OCI-LY3 (cell line): Measurements from ENCODE around the gene RNASEH1.
A peak's percentile ranks its signal among the peaks of the same experiment; 100 is the strongest.

Experiments
- H2AFZ ChIP-seq: fragments of 200-600, 300-600 bp; shearing (Covaris generic); 2 replicates; pipeline ENCODE4 v1.6.0; 2014; ENCODE audit warnings: antibody characterized with exemption, low read depth, low read length
- H3K27ac ChIP-seq: fragments of 200-600, 300-600 bp; sonication (generic); 2 replicates; pipeline ENCODE4 v1.5.1; 2014; ENCODE audit warnings: mild to moderate bottlenecking, low read length, moderate library complexity, mixed read lengths
- H3K27me3 ChIP-seq: fragments of 200-600, 300-600 bp; sonication (generic); 2 replicates; pipeline ENCODE4 v1.6.1; 2014; ENCODE audit warnings: low read depth, low read length, mixed read lengths
- H3K36me3 ChIP-seq: fragments of 200-600, 300-600 bp; sonication (generic); replicated peaks from 2 replicates; pipeline ENCODE3; 2014; ENCODE audit warnings: low read depth, low read length, mixed read lengths
- H3K4me1 ChIP-seq: fragments of 300-600, 200-600 bp; sonication (generic); 2 replicates; pipeline ENCODE4 v1.6.1; 2014; ENCODE audit warnings: low read length, mixed read lengths
- H3K4me2 ChIP-seq: fragments of 200-600, 300-600 bp; sonication (generic); 2 replicates; pipeline ENCODE4 v1.6.1; 2014; ENCODE audit warnings: low read length, mixed read lengths
- H3K4me3 ChIP-seq: fragments of 300-600, 200-600 bp; sonication (generic); 2 replicates; pipeline ENCODE4 v1.5.1; 2014; ENCODE audit warnings: antibody characterized with exemption, mild to moderate bottlenecking, low read length, moderate library complexity
- H3K79me2 ChIP-seq: fragments of 300-600, 200-600 bp; shearing (Covaris generic); 2 replicates; pipeline ENCODE4 v1.6.1; 2014; ENCODE audit warnings: mild to moderate bottlenecking, low read length, mixed read lengths
- H3K9ac ChIP-seq: fragments of 300-600, 200-600 bp; shearing (Covaris generic); 2 replicates; pipeline ENCODE4 v1.6.0; 2014; ENCODE audit warnings: mild to moderate bottlenecking, low read length, moderate library complexity
- H3K9me3 ChIP-seq: fragments of 200-600, 300-600 bp; shearing (Covaris generic); 2 replicates; pipeline ENCODE4 v1.6.1; 2014; ENCODE audit warnings: low read length, mixed read lengths; ENCODE audit not compliant: insufficient read depth
- H4K20me1 ChIP-seq: fragments of 200-600, 300-600 bp; sonication (generic); 2 replicates; pipeline ENCODE4 v1.6.1; 2016; ENCODE audit warnings: low read length, mixed read lengths; ENCODE audit not compliant: insufficient read depth
- CTCF ChIP-seq: fragments of 200-600, 300-600 bp; sonication (generic); IDR thresholded peaks from 2 replicates; pipeline ENCODE4 v1.5.1; 2014; ENCODE audit warnings: antibody characterized with exemption, low read length, low read depth
- EZH2phosphoT487 ChIP-seq: fragments of 200-600 bp; shearing (Covaris generic); IDR thresholded peaks from 2 replicates; pipeline ENCODE4 v1.6.1; 2018; ENCODE audit warnings: antibody characterized with exemption, mixed run types, low read depth

Gene RNASEH1

GRCh38 chr2:3566806-3567205 is 8.7 kb upstream of the RNASEH1 start:
- no peaks in the 10 kb centered on the region for H3K79me2 ChIP-seq
- no peaks in the 10 kb centered on the region for H3K27me3 ChIP-seq
- H3K4me3 ChIP-seq = no peak overlapping the region
- no peaks in the 10 kb centered on the region for H3K9me3 ChIP-seq
- H2AFZ ChIP-seq = no peak overlapping the region
- TF ChIP-seq EZH2phosphoT487 (no peak), CTCF (no peak)
- H3K9ac ChIP-seq = no peak overlapping the region
- H3K27ac ChIP-seq = no peak overlapping the region
- peaks cover 11% of the 10 kb centered on the region for H3K36me3 ChIP-seq
- peaks cover 5% of the 10 kb centered on the region; the same call in 1 of the 2 replicates for H3K4me1 ChIP-seq
- H4K20me1 ChIP-seq = no peaks in the 10 kb centered on the region
- H3K4me2 ChIP-seq = no peak overlapping the region

GRCh38 chr2:3565117-3565516 is 7.0 kb upstream of the RNASEH1 start:
- Histone ChIP-seq H3K4me1 (peaks cover 5% of the 10 kb centered on the region; the same call in 1 of the 2 replicates), H3K4me3 (no peak overlapping the region), H3K36me3 (peaks cover 17% of the 10 kb centered on the region), H3K27ac (no peak overlapping the region), H3K4me2 (no peak overlapping the region), H4K20me1 (no peaks in the 10 kb centered on the region), H3K9me3 (no peaks in the 10 kb centered on the region), H2AFZ (no peak overlapping the region), H3K79me2 (no peaks in the 10 kb centered on the region), H3K27me3 (no peaks in the 10 kb centered on the region), H3K9ac (no peak overlapping the region)
- TF ChIP-seq CTCF = no peak
- TF ChIP-seq EZH2phosphoT487 = no peak

GRCh38 chr2:3563521-3563976 is 5.4 kb upstream of the RNASEH1 start:
- H3K9me3 ChIP-seq = no peaks in the 10 kb centered on the region
- H3K4me3 ChIP-seq = no peak overlapping the region
- H3K4me1 ChIP-seq = peaks cover 10% of the 10 kb centered on the region
- no peak overlapping the region for H2AFZ ChIP-seq
- no peak overlapping the region for H3K27ac ChIP-seq
- no peak overlapping the region for H3K9ac ChIP-seq
- H3K4me2 ChIP-seq = no peak overlapping the region
- H3K79me2 ChIP-seq = peaks cover 10% of the 10 kb centered on the region
- H4K20me1 ChIP-seq = no peaks in the 10 kb centered on the region
- TF ChIP-seq EZH2phosphoT487 = no peak
- no peak for TF ChIP-seq CTCF
- peaks cover 18% of the 10 kb centered on the region for H3K36me3 ChIP-seq
- H3K27me3 ChIP-seq = no peaks in the 10 kb centered on the region

- Histone ChIP-seq H3K27me3 (no peaks in the 10 kb centered on the region), H3K79me2 (peaks cover 63% of the 10 kb centered on the region), H3K4me3 (peak overlapping the region; percentile 98), H2AFZ (no peak overlapping the region), H4K20me1 (no peaks in the 10 kb centered on the region), H3K27ac (peak overlapping the region; percentile 82), H3K4me1 (peaks cover 14% of the 10 kb centered on the region), H3K9me3 (no peaks in the 10 kb centered on the region), H3K36me3 (peaks cover 46% of the 10 kb centered on the region), H3K4me2 (peak overlapping the region; percentile 98), H3K9ac (peak overlapping the region; percentile 88)
- no peak for TF ChIP-seq EZH2phosphoT487
- no peak for TF ChIP-seq CTCF
These were observed 411 bp downstream of the RNASEH1 start for GRCh38 chr2:3557639-3558204.
